Activated CD4-positive, alpha-beta T cell treated with anti-CD3 and anti-CD28 coated beads, Interleukin-10, Interleukin-2, amounts not matched to agents 100 ng/mL and 50 ng/mL, durations not matched to agents 16 hours and 8 hours (primary cell): Measurements from ENCODE around the gene C11orf91.
"Not testable (repeated sequence)": the region's sequence is repeated elsewhere in the genome, so short reads cannot be mapped to it uniquely, and the experiment has no call there.

ENCODE experiments used
- DNase-seq: peaks from one replicate; pipeline ENCODE4 v3.0.0-alpha.2; 2020

C11orf91 gene

DNA sequence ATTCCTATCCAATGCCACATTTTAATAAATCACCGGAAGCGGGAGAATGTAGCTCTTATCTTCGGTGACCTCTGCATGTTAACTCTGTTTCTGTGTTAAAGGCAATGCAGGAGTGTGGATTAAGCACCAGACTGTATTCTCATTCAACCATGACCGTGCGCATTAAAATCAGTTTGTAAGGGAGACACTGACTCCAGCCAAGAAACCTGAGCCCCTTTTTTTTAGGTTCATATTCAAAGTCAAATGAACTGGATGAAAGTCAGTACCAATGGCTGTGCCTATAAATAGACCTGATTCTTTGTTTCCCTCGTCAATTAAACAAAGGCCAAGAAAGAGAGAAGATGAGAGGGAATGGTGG, 32.2 kb downstream of the C11orf91 start:
- DNase-seq: no peak

DNA sequence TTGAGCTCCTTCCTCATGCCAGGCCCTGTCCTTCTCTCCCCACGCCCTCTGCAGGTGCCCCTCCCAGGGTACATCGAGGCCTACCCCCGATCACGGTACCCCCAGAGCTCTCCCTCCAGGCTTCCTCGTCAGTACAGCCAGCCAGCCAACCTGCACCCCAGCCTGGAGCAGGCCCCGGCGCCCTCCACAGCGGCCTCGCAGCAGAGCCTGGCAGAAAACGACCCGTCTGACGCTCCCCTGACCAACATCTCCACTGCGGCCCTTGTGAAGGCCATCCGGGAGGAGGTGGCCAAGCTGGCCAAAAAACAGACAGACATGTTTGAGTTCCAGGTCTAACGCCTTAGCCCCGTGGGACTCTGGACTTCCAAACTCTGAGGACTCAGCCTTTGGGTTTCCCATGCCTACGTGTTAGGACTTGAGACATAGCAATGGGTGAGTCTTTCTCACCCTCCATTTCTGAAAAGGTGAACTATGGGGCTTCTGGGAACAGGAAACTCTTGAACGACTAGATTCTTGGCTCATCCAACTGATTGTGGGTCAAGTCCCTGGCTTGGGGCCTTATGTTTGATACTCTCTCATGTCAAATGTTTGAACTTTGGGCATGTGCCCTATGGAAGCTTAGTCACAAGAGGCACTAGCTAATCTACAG, 32.7 kb downstream of the C11orf91 start:
- no peak for DNase-seq

DNA sequence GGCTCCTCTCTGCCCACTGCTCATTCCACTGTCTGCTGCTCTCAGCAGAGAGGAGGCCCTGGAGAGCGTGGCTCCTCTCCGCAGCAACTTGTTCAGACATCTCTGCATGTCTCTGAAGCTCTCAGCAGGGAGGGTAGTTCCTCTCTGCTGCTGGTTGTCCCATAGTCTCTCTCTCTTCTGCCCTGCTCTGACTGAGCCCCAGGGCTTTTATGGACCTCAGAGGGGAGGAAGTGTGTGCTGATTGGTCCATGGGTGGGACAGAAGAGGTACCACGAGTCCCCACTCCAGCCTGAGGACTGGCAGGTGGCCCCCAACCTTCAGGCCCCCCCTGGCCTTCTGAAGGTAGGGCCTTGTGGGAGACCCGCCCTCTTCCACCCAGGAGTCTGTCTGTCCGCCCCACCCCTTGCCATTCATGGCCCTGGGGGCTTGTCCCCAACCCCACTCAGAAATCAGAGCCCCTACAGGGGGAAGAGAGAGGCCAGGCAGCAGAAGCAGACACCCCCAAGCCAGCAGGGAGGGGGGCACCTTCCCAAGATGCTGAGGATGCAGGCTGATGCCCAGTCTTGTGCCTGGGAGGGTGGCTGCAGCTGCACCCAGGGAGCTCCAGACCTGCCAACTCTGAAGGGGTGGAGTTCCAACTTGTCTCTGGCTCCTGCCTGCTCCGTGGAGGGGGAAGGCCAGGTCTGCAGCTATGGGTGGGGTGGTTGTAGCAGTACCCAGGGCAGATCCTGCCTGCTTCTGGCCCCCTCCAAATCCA, 35.1 kb downstream of the C11orf91 start:
- DNase-seq: no peak

DNA sequence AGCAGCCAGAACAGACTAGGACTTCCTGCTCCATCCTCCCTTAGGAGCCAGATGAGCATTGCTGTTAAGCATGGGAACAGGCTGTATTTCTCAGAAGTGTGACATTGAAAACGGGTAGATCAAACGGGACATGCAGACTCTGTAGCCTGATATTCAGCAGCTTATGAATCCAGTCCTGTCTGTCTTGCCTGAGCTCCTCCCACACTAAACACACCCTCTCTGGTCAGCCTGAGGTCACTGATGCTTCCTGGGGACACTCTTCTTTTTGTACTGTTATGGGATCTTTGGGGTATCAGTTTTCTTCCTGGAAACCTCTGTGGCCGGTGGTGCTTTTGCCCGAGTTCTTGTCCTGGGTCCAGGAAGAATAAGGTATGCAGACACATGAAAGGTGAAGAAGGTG, 35.8 kb downstream of the C11orf91 start:
- DNase-seq: no peak

DNA sequence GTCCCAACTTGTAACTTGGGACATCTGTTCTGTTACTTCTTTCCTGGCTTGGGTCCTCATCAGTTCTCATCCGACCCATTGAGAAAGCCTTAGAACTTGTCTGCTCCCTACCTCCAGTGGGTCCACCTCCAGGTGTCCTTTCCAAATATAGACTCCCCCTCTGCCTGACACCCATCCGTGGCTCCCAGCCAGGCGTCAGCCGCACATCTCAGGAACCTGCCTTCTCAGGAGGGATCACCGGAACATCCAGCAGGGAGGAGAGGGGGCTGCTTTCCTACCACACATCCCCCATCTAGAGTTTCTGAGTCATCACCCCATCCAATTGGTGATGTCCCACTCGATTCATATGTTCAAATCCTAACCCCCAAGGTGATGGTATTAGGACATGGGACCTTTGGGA, 36.5 kb downstream of the C11orf91 start:
- no peak for DNase-seq

DNA sequence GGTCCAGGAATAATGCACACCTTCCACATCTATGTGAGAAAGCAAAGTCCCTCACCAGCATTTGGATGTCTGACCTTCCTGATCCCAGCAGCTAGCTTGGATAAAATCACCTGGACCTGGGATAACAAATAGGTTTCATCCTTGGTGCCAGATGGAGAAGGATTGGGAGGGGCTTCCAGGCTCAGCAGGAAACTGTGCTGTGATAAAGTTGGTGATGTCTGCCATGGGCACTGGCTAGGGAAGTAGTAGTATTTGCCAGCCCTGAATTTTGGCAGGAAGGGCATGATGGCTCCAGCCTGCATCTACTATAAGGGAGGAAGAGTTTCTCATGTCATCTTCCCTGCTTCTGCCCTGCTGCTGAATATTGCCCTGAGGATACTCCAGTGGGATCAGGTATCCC, 37.5 kb downstream of the C11orf91 start:
- DNase-seq: no peak

DNA sequence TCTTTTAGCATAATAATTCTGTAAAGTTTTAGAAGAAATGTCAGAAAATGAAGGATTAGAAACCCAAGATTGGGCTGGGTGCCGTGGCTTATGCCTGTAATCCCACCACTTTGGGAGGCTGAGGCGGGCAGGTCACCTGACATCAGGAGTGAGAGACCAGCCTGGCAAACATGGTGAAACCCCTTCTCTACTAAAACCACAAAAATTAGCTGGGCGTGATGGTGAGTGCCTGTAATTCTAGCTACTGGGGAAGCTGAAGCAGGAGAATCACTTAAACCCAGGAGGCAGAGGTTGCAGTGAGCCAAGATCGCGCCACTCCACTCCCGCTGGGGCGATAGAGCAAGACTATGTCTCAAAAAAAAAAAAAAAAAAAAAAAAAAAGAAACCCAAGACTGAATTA, 39.1 kb downstream of the C11orf91 start:
- DNase-seq: not testable (repeated sequence)

DNA sequence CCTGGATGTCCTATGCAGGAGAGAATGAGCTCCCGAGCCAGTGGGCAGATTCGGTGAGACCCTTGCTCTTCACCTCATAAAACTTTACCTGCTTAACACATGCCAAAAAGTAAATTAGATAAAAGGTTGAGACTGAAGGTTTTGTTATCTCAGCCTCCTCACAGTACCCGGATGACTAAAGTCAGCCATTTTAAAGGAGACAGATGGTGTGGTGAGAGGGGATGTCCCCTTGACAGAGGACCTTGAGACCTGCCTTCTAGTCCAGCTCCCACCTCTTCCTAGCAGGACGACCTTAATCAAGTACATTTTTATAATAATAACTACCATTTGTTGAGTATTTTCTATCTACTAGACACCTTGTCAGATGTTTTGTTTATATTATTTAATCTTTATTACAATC, 39.7 kb downstream of the C11orf91 start:
- no peak for DNase-seq

DNA sequence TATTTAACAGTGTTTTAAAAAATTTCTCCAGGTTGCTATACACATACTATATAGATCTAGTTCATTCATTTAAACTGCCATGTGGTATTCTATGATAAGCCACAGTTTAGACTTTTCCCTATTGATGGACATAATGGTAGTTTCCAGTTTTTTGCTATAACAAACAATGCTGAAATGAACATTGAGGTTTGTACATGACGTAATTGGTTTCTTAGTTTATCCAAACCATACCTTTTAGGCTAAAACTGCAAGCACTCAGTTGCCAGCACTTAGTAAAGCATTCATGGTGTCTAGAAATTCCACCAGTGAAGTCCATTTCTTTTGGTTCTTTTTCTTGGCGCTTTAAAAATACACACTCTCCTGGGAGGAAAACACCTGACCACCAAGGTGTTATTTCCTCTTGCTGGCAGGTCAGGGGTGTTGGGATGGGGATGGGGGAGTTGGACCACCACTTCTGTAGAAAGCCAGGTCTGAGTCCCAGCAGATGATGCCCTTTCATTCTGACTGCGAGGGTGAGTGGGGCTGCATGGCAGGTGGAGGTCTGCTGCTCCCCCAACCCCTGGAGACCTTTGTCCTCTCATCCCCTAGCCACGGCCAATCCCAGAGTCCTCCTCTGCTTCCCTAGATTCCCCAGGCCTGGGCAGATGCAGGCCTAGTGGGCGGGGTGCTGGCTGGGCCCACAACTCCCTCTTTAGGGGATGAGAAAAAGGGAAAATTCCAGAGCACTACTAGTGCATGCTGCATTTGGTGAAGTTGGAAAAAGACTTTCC, 41.1 kb downstream of the C11orf91 start:
- no peak for DNase-seq

DNA sequence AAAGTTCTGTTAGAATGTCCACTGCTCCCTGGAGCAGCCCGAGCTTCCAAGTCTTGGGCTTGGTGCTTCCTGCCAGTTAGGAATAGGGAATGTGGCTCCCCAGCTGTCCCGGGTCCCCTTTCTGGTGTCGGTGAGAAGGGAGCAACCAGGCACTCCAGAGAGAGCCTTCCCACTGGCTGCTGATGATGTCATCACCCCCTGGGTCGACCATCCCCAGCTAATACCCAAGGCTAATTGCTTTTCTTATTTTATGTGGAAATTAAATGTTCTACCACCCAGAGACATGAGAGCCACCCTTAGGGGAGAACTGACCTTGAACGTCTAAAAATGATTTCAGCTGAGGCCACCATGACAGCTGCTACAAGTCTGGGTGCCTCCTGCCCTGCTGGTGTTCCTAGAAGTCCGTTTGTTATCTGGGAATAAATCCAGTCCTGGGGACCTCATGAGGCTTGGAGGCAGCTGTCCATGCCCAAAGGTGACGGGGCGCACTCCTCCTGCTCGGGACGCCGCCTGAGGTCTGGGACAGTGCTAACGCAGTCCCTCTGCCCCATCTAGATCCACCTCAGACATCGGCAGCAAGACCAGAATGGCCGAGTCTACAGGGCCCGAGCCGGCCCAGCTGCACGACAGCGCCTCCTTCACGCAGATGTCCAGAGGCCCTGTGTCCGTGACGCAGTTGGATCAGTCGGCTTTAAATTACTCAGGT, 42.3 kb downstream of the C11orf91 start:
- DNase-seq: no peak

DNA sequence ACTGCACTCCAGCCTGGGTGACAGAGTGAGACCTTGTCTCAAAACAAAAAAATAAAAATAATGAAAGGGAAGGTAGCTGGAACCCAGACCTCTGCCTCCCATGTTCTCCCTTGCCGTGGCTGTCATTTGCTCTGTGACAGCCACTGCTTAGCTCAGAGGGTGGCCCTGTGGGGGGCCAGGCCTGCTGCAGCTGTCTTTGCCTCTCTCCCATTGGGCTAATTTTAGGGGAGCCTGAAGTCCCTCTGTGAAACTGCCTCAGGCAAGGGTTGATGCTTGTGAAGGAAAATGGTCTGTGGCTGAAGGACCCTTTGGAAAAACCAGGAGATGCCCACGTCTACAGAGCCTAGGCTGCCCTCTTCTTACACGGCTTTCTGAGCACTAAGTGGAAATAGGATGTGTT, 42.9 kb downstream of the C11orf91 start:
- DNase-seq: no peak

DNA sequence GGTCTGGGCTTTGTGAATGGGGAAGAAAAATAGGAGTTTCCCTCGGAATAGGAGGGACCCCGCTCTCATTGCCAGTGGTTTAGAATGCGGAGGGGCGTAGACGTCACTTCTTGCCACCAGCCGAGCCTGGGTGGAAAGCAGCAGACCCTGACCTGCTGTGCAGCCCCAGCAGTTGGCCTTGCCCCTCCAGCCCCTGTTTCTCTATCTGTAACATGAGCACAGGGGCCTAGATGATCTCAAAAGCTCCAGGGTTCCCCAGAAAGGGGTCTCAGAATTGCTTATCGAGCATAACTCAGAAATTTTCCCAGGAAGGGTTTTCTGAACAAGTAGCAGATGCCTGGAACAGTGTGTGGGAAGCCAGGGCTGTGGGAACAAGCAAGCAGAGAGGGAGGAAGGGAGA, 43.9 kb downstream of the C11orf91 start:
- DNase-seq: no peak

DNA sequence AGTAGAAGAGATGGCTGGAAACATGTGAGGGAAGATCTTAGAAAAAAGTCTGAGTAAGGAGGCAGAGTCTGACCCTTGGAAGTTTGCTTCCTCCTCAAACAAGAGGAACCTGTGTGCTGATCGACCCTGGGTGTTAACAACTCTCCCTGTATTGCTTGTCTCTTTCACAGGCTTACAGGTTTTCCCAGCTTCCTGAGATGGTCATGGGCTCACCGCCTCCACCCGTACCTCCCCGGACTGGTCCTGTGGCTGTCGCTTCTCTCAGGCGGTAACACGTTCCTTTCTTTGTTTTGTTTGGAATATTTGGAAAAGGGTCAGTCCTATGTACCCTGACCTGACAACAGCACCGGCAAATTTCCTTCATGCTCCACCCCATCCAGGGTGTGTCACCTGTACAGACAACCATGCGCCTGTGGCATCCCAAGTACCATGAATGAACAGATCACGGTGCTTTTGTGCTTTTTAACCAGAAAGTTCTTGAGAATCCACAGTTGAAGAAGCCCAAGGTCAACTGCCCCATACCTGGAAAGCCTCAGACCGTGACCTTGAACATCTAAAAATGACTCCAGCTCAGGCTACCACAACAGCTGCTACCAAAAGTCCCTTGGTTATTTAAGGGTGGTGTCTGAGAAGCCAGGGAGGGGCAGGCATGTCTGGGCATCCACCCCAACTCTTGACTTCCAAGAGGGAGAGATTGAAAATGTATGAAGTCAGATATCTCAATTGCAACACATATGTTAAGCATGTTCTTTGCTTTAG, 44.6 kb downstream of the C11orf91 start:
- no peak for DNase-seq

DNA sequence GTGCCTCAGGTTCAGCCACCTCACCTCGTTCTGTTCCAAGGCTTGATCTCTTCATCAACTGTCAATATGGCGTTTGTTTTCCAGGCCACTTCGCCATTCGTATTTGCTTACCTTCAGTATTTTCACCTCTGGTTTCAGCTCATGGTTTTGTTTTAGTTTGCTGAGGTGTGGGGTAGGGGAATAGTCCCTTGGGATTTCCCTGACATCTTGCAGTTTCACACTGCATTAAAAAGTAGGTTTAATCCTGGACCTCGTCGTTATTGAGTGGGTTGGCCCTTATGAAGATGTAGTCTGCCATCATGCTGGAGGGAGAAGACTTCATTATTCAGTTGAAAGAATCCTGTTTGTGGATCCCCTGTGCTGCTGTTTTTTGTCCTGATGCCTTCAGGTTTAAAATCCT, 46.0 kb downstream of the C11orf91 start:
- DNase-seq: no peak

DNA sequence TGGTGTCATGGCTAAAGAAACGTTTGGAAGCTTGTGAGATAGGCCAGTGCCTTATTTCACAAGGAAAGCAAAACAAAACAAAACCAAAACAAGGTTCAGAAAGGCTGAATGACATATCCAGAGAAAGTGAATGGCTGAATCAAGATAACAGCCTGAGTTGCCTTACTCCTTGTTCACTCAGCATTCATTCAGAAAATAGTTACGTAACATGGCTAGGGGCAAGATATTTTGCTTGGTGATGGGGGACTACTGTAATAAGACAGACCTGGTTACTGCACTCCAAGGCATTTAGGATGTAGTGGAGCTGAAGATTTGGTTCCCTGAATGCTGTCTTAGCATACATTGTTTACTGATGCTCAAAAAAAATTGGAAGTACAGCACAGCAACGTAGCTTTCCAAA, 47.7 kb downstream of the C11orf91 start:
- DNase-seq: no peak

DNA sequence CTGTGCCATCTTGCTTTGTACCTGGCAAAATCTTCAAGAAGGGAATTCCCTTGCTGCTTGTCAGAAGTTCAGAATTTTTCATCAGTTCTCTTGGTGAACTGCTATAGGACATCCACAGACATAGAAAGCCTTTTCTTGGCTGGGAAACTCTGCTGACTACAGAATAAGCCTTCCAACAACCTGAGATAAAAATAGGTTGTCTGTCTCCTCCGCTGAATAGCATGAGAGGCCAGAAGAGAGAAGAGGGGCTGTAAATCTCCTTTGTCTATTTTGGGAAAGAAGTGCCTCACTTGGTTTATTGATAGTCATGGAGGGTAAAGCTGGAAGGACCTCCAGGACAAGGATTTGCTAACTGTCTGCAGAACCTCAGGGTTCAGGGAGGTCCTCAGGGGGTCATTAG, 48.2 kb downstream of the C11orf91 start:
- no peak for DNase-seq

DNA sequence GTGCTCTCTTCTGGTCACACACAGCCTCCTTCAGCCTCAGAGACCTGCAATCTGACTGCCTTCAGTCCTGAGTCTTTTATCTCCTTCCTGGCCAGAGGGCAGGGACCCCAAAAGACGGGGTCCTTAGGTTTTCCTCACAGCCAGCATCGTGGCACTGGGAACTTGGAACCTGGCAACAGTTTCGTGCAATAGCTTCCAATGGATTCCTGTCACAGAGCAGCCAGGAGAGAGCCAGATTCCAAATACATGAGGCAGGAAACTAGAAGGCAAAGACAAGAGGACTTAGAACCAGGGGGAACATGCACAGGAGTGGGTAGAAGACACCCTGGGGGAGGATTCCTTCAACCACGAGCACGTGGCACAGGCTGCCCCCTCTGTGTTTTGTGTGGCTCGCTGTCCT, 48.6 kb downstream of the C11orf91 start:
- no peak for DNase-seq

DNA sequence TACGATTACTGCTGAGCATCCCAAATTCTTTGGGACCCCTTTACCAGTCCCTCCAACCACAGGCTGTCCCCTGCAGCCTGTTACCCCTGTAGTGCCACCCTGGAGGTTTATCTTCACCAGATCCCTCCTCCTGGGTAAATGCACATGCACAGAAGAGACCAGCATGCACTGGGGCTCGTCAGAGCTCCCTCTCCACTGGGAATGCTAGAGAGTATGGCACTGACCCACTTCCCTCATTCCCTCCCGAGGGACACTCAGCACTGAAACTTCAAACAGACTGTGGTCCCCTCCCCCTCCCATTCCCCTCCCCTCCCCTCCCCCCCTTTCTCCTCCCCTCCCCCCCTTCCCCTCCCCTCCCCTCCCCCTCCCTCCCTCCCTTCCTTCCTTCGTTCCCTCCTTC, 49.1 kb downstream of the C11orf91 start:
- DNase-seq: no peak

DNA sequence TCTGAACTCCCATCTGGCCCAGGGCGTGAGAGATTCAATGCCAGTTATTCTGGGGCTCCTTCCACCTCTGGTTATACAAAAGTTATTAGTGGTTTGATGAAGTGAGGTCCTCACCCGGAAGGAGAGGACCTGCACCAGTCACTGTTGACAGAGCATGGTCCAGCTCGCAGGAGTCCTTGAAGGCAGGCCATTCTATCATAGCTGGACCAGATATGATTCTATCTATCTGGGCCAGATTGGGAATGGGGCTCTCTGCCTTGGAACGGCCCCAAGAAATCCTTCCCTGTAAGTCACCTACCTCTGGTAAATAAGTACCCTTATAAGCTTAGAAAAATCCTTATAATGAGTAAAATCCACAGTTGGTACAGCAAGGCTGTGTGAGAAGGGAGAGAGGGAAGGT, 50.7 kb downstream of the C11orf91 start:
- DNase-seq: no peak
